ENCODE results near the gene RPL37. TPM values are rescaled to one million over a fixed set of nuclear protein-coding genes. Genes with fewer than 3 reads are reported as not detected.
"Not testable (repeated sequence)": the region's sequence is repeated elsewhere in the genome, so short reads cannot be mapped to it uniquely, and the experiment has no call there.

The RPL37 gene
- total and polyA plus RNA-seq, 7 donors: 120 to 2,184 (median 170) TPM

GRCh38 chr5:40798012-40798800, 36.8 kb downstream of the RPL37 start, which contains the start of gene PRKAA1:
Gene PRKAA1 (minus strand): TSS chr5:40798374. CDS start chr5:40798189, 185 bp downstream.
- H3K27me3 ChIP-seq: no peaks in the 10 kb centered on the region
- no peaks in the 10 kb centered on the region for H3K36me3 ChIP-seq
- peak within 1 kb of the TSS; percentile 97 to 100 (median 99) for H3K4me3 ChIP-seq
- H3K27ac ChIP-seq: peak within 1 kb of the TSS; percentile 95 to 99 (median 98)
- TF ChIP-seq CTCF (IDR thresholded peaks at IDR 0.05) (peak in 3 of 4 experiments; percentile 32 to 73 (median 33)), POLR2AphosphoS5 (IDR thresholded peaks at IDR 0.05) (peak; percentile 78 to 90 (median 86)), POLR2A (IDR thresholded peaks at IDR 0.05) (peak; percentile 30 to 56), EP300 (IDR thresholded peaks at IDR 0.05) (no peak)
- H3K9me3 ChIP-seq: no peaks in the 10 kb centered on the region
- WGBS, 2 donors: 1% methylated on average over 70 of the region's 70 CpGs
- intact Hi-C loops (cut with DNase I): loop anchor here (1.0 kb wide), 2 partner anchors 37 to 43 kb away; partner anchors contain the start of genes RPL37 and TTC33
- DNase-seq: peak; percentile 95
- peaks cover 0 to 32% (median 22%) of the 10 kb centered on the region in 4 donors for H3K4me1 ChIP-seq

- peaks cover 0 to 34% (median 24%) of the 10 kb centered on the region in 4 donors for H3K4me1 ChIP-seq
- 1% methylated on average over 56 of the region's 56 CpGs for WGBS, 2 donors
Observed at GRCh38 chr5:40797273-40798011, 37.6 kb downstream of the RPL37 start.

GRCh38 chr5:40796487-40796889, 38.5 kb downstream of the RPL37 start:
- Histone ChIP-seq H3K27ac (peak overlapping the region; percentile 50 to 98 (median 96)), H3K4me1 (peaks cover 0 to 44% (median 33%) of the 10 kb centered on the region in 4 donors), H3K9me3 (no peaks in the 10 kb centered on the region), H3K36me3 (no peaks in the 10 kb centered on the region), H3K4me3 (peak overlapping the region in 3 of 4 donors; percentile 99 to 100 (median 99)), H3K27me3 (no peaks in the 10 kb centered on the region)
- WGBS, 2 donors: 6 to 41% methylated on average over 3 of the region's 3 CpGs
- intact Hi-C loops (cut with DNase I): no loop called here
- TF ChIP-seq POLR2AphosphoS5 (IDR thresholded peaks at IDR 0.05) (peak; percentile 23 to 48 (median 44)), CTCF (IDR thresholded peaks at IDR 0.05) (no peak)
- no peak for DNase-seq

More at GRCh38 chr5:40797273-40798011, 37.6 kb downstream of the RPL37 start:
- peak in 2 of 4 donors; percentile 6 to 8 for TF ChIP-seq POLR2AphosphoS5 (IDR thresholded peaks at IDR 0.05)
- no peak for TF ChIP-seq CTCF (IDR thresholded peaks at IDR 0.05)
- peak; percentile 87 for DNase-seq
- no peaks in the 10 kb centered on the region for H3K9me3 ChIP-seq
- intact Hi-C loops (cut with DNase I): loop anchor here (1.0 kb wide), 2 partner anchors 38 to 42 kb away; partner anchors contain the start of genes RPL37 and TTC33
- H3K27ac ChIP-seq: peak overlapping the region; percentile 95 to 99 (median 98)
- H3K4me3 ChIP-seq: peak overlapping the region; percentile 97 to 100 (median 99)
- H3K36me3 ChIP-seq: no peaks in the 10 kb centered on the region
- no peaks in the 10 kb centered on the region for H3K27me3 ChIP-seq

GRCh38 chr5:40794877-40795276, 40.1 kb downstream of the RPL37 start:
- H3K27ac ChIP-seq; H3K27me3 ChIP-seq; intact Hi-C loops (cut with DNase I); H3K36me3 ChIP-seq; H3K4me3 ChIP-seq; H3K9me3 ChIP-seq; DNase-seq: not testable (repeated sequence)
- H3K4me1 ChIP-seq: peaks cover 0 to 50% (median 36%) of the 10 kb centered on the region in 4 donors
- 72 to 90% methylated on average over 3 of the region's 3 CpGs for WGBS, 2 donors

GRCh38 chr5:40794340-40794739, 40.7 kb downstream of the RPL37 start:
- intact Hi-C loops (cut with DNase I); H3K27me3 ChIP-seq: not testable (repeated sequence)
- peaks cover 0 to 45% (median 32%) of the 10 kb centered on the region in 4 donors for H3K4me1 ChIP-seq

GRCh38 chr5:40792691-40793090, 42.3 kb downstream of the RPL37 start:
- H3K27ac ChIP-seq; DNase-seq; H3K4me3 ChIP-seq; H3K27me3 ChIP-seq; H3K9me3 ChIP-seq; H3K36me3 ChIP-seq; intact Hi-C loops (cut with DNase I): not testable (repeated sequence)
- peaks cover 0 to 39% (median 28%) of the 10 kb centered on the region in 4 donors for H3K4me1 ChIP-seq
- 92 to 96% methylated on average over 10 of the region's 10 CpGs for WGBS, 2 donors

More at GRCh38 chr5:40794340-40794739, 40.7 kb downstream of the RPL37 start:
- DNase-seq, H3K9me3 ChIP-seq, H3K36me3 ChIP-seq, H3K27ac ChIP-seq, H3K4me3 ChIP-seq: not testable (repeated sequence)

All from sigmoid colon (tissue), 7 donors.